AML-193 (cell line): ENCODE measurements around the gene C2orf15.
"Not testable (repeated sequence)": the region's sequence is repeated elsewhere in the genome, so short reads cannot be mapped to it uniquely, and the experiment has no call there.

Experiments
- DNase-seq, 2 experiments: peaks; one replicate each; lab custom pipeline; 2025; lab: John Stamatoyannopoulos, UW

Gene C2orf15

GRCh38 chr2:99141110-99142108, at the start of gene C2orf15:
C2orf15 (plus strand) TSS chr2:99141707; CDS start chr2:99150559, 8,852 bp downstream.
- no peak for DNase-seq

- no peak for DNase-seq
These were observed 44.8 kb upstream of the C2orf15 start for GRCh38 chr2:99096728-99097127.

GRCh38 chr2:99101697-99102096, 39.8 kb upstream of the C2orf15 start:
- peak; percentile 77 to 82 for DNase-seq

DNA sequence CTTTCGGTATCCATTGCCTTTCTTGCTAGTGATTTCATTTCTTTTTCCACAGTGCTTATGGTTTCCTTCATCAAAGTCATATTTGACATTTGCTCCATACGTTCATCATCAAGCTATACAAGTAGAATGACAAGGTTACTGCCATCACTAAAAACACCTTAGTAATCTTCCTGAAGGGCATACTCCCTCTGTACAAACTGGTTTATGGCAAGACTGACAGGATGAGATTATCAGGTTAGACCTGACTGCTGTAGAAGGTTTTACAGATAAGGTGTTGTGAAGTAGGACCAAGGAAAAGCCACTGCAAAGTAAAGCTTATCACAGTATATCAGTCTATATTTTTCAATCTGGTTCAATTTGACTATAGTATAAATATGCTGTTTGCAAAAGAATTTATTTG, 37.5 kb upstream of the C2orf15 start:
- no peak for DNase-seq

GRCh38 chr2:99106913-99107312, 34.6 kb upstream of the C2orf15 start:
- DNase-seq = peak; percentile 29 to 30

- DNase-seq = no peak
These were observed 30.3 kb upstream of the C2orf15 start for GRCh38 chr2:99111236-99111635.

GRCh38 chr2:99111945-99112344, 29.6 kb upstream of the C2orf15 start:
- no peak for DNase-seq

DNA sequence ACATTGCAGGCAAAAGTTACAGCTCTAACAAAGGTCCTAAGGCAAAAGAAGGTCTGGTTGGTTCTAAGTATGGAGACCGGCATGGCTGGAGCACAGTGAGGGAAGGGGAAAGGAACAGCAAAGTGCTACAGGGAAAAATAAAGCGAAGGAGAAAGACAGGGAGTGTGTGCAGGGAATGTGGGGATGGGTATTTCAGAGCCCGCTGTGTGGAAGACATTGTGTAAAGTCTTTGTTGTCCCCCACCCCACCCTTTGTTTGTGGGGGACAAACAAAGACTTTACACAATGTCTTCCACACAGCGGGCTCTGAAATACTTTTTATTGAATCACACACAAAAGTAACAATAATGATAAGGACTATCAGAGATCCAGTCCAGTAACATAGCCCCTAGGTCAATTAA, 28.9 kb upstream of the C2orf15 start:
- no peak for DNase-seq

DNA sequence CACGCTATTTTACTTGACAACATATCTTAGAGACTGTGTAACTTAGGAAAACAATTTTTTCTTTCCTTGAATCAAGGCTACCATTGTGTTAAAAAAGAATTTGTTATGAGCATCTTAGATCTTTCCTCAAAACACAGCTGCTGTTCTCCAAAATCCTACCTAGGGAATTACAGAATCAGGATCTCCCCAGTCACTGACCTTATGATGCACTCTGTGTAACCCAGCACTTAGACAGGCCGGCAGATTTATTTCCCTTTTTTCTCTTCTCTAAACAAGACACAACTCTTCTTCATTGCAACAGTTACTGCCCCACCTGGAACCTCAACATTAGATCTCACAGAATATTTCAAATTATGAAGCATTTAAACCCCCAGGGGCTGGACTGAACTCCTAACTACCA, 13.5 kb upstream of the C2orf15 start:
- peak in 1 of 2 experiments; percentile 17 for DNase-seq

- not testable (repeated sequence) for DNase-seq
These were observed 6.4 kb upstream of the C2orf15 start for GRCh38 chr2:99135044-99135556.

DNA sequence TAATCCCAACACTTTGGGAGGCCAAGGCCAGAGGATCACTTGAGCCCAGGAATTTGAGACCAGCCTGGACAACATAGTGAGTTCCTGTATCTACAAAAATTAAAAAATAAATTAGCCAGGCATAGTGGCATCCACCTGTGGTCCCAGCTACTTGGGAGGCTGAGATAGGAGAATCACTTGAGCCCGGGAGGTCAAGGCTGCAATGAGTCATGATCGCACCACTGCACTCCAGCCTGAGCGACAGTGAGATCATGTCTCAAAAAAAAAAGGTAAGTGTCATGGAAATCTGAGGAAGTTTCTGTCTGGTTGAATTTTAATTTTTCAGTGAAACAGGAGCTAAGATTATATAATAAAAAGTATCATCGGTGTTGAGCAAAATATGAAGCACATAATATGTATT, 2.5 kb upstream of the C2orf15 start:
- DNase-seq = no peak

DNA sequence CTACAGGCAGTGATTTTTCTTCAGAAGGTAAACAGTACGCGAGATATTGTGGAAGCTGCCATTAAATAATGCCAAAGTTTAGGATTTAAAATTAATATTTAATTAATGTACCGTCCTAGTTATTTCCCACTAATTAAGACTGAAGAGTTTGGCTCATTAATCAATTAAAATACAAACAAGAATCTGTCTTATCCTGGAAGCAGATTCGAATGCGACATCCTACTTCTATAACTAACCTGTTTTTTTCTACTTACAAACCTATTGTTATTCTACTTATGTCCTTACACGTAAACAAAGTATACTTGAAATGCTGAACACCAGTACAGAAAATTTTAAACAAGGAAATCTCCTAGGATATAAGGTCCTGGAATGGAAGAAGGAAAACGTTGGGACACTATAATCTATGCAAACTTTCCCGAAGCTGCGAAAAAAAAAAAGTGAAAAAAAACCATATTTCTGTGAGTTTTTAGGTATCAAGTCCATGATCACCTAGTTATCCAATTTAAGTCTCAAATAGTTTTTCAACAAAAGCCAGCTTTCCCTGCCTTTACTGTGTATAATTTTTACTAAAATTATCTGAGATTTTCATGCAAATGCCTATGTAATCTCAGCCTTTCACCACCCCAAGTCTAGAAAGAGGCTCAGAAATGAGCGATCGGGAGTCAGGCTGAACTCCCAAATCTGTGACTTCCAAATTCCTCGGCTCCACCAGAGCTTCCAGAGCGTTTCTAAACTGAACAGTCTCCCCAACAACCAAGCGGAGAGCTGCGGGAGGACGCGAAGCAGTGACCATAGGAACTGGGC, 1.2 kb upstream of the C2orf15 start:
- DNase-seq = no peak

DNA sequence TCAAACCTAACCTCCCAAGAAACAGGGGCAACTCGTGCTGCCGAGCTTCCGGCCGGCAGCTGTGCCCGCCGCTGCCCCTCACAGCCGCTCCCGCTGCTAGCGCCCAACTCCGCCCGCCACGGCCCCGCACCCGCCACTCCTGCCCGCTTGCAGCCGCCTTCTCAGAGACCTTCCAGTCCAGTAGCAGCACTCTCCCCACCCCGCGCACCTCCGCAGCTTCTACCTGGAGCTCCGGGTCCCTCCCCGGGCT, 722 bp upstream of the C2orf15 start:
- no peak for DNase-seq

DNA sequence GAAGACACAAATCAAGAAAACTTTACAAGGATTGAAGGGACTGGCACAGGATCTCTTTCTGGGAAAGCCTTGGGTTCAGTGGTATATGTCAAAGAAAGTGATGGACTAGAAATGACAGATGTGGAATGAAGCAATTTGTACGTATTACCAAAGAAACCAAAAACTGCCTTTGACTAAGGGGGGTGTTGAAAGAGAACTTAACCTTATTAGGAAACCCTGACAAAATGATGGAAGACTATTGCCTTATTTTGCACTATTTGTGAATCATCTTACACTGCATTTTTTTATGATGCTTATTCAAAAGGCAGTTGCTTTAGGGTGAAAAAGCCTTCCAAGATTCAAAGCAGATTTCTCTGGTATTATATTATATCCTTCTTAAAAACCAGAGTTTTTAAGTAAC, 9.2 kb downstream of the C2orf15 start:
- peak; percentile 91 for DNase-seq

DNA sequence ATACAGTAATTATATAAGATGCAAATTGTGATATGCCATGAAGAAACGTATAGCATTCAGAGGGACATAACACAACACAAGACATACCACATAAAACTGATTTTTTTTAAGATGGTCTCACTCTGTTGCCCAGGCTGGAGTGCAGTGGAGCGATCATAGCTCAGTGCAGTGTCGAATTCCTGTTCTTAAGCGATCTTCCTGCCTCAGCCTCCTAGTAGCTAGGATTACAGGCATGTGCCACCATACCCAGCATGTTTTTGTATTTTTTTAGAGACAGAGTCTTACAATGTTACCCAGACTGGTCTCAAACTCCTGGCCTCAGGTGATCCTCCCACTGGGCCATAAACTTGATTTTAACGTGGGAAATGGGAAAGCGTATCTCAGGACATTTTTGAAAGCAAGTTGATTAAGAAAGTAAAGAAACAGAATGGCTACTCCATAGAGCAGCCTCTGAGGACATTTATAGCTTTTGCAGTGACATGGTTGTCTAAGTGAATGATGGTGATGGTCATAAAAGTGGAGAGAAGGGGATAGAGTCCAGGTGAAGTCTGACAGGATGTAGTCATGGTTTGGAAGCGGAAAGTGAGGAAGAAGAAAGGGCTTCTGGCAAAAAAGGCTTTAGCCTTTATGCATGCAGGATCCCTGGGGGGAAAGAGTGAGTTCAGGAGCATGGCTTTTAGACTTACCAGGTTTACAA, 10.8 kb downstream of the C2orf15 start:
- no peak for DNase-seq

DNA sequence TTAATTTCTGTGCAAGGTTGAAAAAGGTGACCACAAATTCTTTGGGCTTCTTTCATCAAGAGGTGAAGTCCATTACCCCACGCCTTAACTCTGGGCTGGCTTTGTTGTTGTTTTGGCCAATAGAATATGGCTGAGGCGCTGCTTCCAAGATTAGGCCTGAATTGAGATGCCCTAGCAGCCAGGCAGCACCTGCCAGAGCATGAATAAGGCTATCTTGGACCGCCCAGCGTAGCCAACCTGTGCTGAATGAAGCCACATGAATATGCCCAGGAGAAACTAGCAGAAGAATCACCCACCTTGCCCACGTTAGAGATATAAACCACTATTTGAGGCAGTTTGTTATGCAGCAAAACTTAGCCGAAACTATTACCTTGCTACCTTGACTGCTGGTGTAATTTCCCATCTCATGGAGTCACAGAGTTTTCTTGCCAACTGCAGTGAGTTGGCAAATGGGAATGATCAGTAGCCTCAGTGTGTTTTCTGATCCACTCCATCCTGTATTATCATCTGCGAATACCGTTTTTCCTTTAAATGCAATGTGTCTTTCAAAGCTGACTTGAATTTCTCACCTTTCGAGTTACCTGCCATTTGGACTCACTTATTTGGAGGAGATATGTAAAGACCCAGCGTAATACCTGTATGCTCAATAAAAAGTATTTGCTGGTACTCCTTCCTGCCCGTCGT, 12.6 kb downstream of the C2orf15 start:
- no peak for DNase-seq

DNA sequence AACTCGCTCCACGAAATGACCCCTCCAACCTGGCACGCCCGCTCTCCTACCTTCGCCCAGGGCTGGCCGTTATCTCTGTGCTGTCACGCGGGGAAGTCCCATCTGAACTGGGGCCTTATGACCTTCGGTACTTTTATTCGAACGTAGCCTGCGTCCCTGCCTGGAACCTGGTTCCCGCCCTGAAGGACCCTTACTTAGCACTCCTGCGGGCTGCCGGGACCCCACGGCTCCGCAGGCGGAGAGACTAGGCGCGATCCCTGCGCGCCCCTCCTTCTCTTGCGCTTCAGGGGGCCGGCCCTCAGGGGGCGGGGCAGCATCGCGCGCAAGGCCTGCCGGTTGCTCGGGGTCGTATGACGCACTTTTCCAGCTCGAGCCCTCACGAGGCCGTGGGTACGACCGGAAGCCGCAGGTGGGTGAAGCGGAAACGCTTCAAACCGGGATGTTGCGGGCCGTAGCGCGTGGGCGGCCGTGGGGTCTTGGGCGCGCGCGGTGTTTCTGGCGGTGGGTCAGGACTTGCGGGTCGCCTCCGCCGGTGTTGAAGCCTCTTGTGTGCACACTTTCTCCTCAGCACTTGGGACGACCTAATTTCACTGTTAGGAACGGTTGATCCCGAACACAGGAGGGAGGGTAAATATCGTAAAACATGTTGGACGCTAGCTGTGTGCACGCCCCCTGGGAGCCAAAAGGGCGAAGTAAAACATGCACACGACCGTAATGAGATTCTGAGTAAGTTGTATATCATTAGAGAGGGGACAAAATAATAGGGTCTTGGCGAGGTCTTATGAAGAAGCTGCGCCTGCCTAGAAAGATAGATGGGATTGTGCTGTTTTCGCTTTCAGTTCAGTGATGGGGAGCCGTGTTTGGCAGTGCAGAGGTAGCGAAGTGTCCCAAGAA, 13.4 kb downstream of the C2orf15 start, which contains the start of the genes LIPT1 and TSGA10:
Gene LIPT1 (plus strand): TSS at position 325 of the 894 bp plus-strand sequence. CDS start 6,991 bp downstream, outside the sequence.
Gene TSGA10 (minus strand): TSS at position 300 of the 894 bp plus-strand sequence. CDS start 45,503 bp downstream, outside the sequence.
- DNase-seq = peak; percentile 61 to 72

DNA sequence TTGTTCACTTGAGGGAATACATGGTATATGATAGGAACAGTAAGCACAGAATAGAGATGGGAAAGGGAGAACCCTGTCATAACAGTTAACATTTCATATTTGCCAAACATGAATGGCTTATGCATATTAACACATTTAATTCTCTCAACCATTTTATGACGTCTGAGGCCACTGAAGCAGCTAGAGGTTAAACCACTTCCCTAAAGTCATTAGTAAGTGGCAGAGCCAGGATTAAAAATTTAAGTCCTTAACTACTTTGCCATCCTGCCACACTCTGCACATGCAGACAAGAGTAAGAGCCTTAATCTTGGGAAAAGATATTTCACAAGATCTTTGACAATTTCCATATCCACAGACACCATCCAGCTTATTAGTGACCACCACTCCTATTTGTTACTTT, 15.4 kb downstream of the C2orf15 start:
- peak; percentile 17 to 39 for DNase-seq

DNA sequence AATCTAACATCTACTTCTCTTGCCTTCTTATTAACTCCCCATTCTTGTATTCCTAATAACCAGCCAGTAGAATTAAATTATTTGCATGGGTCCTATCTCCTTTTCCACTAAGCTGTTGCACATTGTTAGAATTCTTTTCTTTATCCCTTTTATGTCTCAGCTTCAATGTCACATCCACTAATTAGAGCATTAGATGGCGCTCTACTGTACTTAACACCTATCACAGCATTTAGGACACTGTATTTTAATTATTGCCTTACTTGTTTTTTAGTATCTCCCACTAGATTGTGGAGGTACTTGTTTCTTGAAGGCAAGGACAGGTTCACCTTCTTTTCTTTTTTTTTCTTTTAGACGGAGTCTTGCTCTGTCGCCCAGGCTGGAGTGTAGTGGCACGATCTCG, 17.1 kb downstream of the C2orf15 start:
- DNase-seq = peak in 1 of 2 experiments; percentile 11

DNA sequence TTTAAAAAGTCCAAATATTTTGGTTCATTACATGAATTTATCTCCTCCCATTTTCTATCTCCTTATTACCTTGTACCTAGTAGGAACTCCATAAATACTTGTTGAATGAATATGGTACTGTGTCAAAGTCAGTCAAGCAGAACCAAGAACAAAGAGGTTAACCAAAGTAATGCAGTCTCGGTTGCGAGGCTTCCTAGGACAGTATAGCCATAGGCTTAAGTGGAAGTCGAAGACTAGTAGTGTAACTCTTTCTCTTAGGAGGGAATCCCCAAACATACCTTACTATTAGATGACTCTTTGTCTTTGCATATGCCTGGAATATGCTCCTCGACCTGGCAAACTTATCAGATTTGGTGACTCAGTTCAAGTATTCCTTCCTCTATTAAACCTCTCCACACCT, 18.1 kb downstream of the C2orf15 start:
- DNase-seq = no peak
